GM12875 (cell line): ENCODE results near the gene ZNF207.

Experiments used
- H3K4me3 ChIP-seq: one replicate; pipeline ENCODE4 v1.5.1; 2011; ENCODE audit warnings: low read depth, low read length, control low read depth
- CTCF ChIP-seq: IDR thresholded peaks from 2 replicates; pipeline ENCODE4 v1.5.1; 2011; ENCODE audit warnings: low read depth, mild to moderate bottlenecking, control low read depth, inconsistent platforms, low read length, moderate library complexity, borderline replicate concordance; ENCODE audit not compliant: insufficient read depth

Gene ZNF207

DNA sequence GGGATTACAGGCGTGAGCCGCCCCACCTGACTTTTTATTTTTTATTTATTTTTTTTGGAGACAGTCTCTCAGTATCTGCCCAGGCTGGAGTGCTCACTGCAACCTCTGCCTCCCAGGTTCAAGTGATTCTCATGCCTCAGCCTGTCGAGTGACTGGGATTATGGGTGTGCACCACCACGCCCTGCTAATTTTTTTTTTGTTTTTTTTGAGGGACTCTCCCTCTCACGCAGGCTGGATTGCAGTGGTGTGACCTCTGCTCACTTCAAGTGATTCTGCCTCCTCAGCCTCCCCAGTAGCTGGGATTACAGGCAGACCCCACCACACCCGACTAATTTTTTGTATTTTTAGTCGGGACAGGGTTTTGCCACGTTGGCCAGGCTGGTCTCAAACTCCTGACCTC is 7.7 kb downstream of the ZNF207 start:
- H3K4me3 ChIP-seq = no peak overlapping the region
- TF ChIP-seq CTCF = no peak

DNA sequence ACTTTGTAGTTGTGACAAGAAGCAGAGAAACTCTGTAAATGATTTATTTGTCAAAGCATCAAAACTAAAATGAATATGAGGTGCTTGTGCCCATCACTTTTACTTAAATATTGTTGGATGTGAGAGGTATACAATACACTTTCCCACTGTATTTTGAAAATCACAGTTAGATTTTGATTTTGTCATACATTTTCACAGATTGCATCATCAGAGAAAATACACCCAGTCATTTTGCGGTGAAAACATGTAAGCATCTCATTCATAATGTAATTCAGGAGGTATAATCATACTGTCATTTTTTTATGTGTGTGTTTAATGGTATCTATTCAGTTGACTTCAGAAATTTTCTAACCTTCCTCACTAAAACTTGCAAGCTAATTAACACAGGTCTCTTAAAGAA is 11.3 kb downstream of the ZNF207 start:
- TF ChIP-seq CTCF = no peak
- no peak overlapping the region for H3K4me3 ChIP-seq

DNA sequence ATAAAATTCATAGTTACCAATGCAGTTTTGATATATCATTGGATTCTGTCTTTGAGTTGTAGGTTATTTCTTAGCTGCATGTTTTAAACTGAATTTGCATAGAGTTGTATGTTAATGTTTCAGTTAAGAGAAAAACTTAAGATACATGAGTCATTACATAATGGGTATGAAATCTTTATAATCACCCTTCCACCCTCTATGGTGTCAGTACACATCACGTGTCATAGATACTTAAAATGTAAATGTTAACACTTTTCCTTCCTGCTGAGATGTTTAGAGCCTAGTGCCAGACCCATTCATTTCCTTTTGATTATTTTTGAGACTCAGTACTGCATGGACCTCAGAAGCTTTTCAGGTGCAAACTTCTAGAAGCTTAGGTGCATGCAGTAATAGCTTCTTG is 20.5 kb downstream of the ZNF207 start:
- no peak overlapping the region for H3K4me3 ChIP-seq
- TF ChIP-seq CTCF = no peak

DNA sequence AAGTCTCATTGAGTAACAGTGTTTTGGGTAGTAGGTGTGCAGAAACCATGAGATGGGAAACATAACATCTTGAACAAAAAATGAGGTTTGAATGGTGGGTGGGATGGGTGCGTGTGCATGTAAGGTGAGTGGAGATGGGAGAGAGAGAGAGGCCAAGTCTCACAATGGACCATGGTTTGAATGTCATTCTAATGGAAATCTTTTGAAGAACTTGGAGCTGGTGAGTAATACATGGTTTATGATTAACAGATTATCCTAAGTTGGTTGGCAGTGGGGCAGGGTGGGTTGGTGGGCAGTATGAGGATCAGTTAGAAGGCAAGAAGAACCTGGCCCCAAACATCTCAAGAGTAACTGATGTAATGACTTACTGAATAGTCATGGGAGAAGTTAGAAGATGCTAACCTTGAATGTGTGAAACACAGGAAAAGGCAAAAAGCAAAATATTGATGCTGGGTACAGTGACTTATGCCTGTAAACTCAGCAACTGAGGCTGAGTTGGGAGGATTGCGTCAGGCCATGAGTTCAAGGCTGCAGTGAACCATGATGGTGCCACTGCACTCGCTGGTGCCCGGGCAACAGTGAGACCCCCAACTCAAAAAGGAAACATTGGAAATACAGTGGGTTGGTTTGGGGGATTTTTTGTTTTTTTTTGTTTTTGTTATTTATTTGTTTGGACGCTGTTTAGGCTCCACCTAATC is 32.7 kb downstream of the ZNF207 start:
- H3K4me3 ChIP-seq = no peak overlapping the region
- no peak for TF ChIP-seq CTCF

GRCh38 chr17:32383926-32384434 is 34.0 kb downstream of the ZNF207 start:
- TF ChIP-seq CTCF = no peak
- no peak overlapping the region for H3K4me3 ChIP-seq

DNA sequence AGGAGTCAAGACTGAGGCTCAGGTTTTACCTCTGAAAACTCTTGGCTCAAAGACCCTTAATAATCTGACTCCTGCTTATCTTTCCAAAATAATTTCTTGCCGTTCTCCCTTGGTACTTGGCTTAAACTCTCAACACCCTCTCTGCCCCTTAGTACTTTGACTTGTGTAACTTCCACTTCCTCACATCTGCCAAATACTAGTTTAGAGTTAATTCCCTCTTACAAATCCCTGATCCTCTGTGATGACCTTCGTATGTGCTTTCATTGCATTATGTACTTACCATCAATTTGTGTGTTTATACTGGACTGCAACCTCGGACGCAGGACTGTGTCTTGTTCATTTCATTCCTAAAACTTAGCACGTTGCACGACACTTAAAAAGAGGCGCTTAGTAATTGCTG is 35.2 kb downstream of the ZNF207 start:
- no peak for TF ChIP-seq CTCF

DNA sequence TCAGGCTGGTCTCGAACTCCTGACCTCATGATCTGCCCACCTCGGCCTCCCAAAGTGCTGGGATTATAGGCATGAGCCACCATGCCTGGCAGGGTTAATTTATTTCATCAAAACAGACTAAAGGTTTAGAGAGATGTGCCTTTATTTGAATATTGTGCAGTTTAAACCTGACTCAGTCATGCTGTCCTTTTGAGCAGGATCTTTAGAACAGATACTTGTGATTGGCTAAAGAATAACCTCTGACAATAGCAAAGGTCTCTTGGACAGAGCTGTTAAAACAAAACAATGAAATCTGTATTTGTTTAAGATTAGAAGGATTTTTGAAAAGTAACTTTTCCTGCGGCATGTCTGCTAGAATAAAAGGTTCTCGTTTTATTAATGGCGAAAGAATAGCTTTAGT is 36.0 kb downstream of the ZNF207 start:
- no peak for TF ChIP-seq CTCF

More for the DNA sequence above, 35.2 kb downstream of the ZNF207 start:
- no peak overlapping the region for H3K4me3 ChIP-seq

More for the DNA sequence above, 36.0 kb downstream of the ZNF207 start:
- H3K4me3 ChIP-seq = no peak overlapping the region
